Endothelial cell of umbilical vein (primary cell): Measurements from ENCODE around the gene SLC47A1. TPM values are rescaled to one million over a fixed set of nuclear protein-coding genes. Genes with fewer than 3 reads are reported as not detected.
"Not testable (repeated sequence)": the region's sequence is repeated elsewhere in the genome, so short reads cannot be mapped to it uniquely, and the experiment has no call there.

ENCODE experiments used
- BruUV-seq: library from RNA; stranded (reverse); fragments of 400-500 nt; replicated peaks from 2 replicates; lab custom pipeline; 2021; lab: Mats Ljungman, UMichigan
- CTCF ChIA-PET: fragments of 300-600, 350-600 bp; sonication (Branson Sonifier 250); formaldehyde crosslinking; loops from one replicate; lab custom pipeline; 2021; ENCODE audit warnings: antibody characterized with exemption, inconsistent platforms; lab: Charles Lee
- POLR2A ChIA-PET: fragments of 300-600, 350-600 bp; sonication (Branson Sonifier 250); formaldehyde crosslinking; loops from one replicate; lab custom pipeline; 2021; ENCODE audit warnings: antibody characterized with exemption, inconsistent platforms; lab: Charles Lee
- DNase-seq: peaks from one replicate; pipeline ENCODE4 v3.0.0-alpha.2; 2011; ENCODE audit warnings: low read depth, low spot score
- FAIRE-seq: peaks from 2 replicates; lab custom pipeline; 2011; peaks lifted over from hg19 to GRCh38; lab: Jason Lieb, UNC
- H2AFZ ChIP-seq: 2 replicates; pipeline ENCODE4 v1.6.0; 2012; ENCODE audit warnings: low read depth, low read length, control low read depth, inconsistent platforms
- H3K27ac ChIP-seq: 2 replicates; pipeline ENCODE4 v1.5.1; 2011; ENCODE audit warnings: low read depth, mild to moderate bottlenecking, control low read depth, low read length, moderate library complexity; ENCODE audit not compliant: insufficient read depth
- H3K27me3 ChIP-seq, 2 experiments: 2 replicates each; pipeline versions ENCODE4 v1.6.0 to v1.6.1; 2011; ENCODE audit warnings: low read length in 2 of 2, mixed read lengths in 1 of 2; ENCODE audit not compliant: control insufficient read depth in 2 of 2, insufficient read depth in 2 of 2
- H3K36me3 ChIP-seq, 2 experiments: 2 replicates in 1 of 2; 3 replicates in 1 of 2; pipeline ENCODE4 v1.5.1; 2011; ENCODE audit warnings: low read length in 2 of 2, mild to moderate bottlenecking in 1 of 2, moderate library complexity in 1 of 2; ENCODE audit not compliant: control insufficient read depth in 2 of 2, insufficient read depth in 2 of 2; ENCODE audit errors: extremely low read depth in 1 of 2
- H3K4me1 ChIP-seq: 3 replicates; pipeline ENCODE4 v1.5.1; 2011; ENCODE audit warnings: mild to moderate bottlenecking, low read length; ENCODE audit not compliant: control insufficient read depth, insufficient read depth; ENCODE audit errors: extremely low read depth
- H3K4me2 ChIP-seq: 2 replicates; pipeline ENCODE4 v1.6.1; 2011; ENCODE audit warnings: low read length, control low read depth, mixed read lengths; ENCODE audit not compliant: insufficient read depth
- H3K4me3 ChIP-seq, 3 experiments: fragments of 200-600 bp in 1 of 3; sonication (generic), shearing (Covaris generic) in 1 of 3; replicated peaks in 1 of 3; 2 replicates each; pipeline ENCODE4 v1.5.1; 2011 to 2016; ENCODE audit warnings: control low read depth in 3 of 3, low read length in 3 of 3, mild to moderate bottlenecking in 2 of 3, inconsistent platforms in 1 of 3, low read depth in 1 of 3, moderate library complexity in 1 of 3; ENCODE audit not compliant: insufficient read depth in 1 of 3
- H3K79me2 ChIP-seq: 2 replicates; pipeline ENCODE4 v1.6.0; 2012; ENCODE audit warnings: low read length, inconsistent platforms; ENCODE audit not compliant: control insufficient read depth, insufficient read depth
- H3K9ac ChIP-seq: replicated peaks from 2 replicates; pipeline ENCODE3; 2011; ENCODE audit warnings: low read length, control low read depth; ENCODE audit not compliant: insufficient read depth; ENCODE audit errors: extremely low read depth
- H3K9me1 ChIP-seq: replicated peaks from 3 replicates; pipeline ENCODE4 v1.6.0; 2011; ENCODE audit warnings: mild to moderate bottlenecking, low read length; ENCODE audit not compliant: control insufficient read depth, insufficient read depth; ENCODE audit errors: extremely low read depth
- H3K9me3 ChIP-seq: replicated peaks from 2 replicates; pipeline ENCODE4 v1.5.1; 2012; ENCODE audit warnings: low read length, inconsistent platforms; ENCODE audit not compliant: control insufficient read depth, insufficient read depth
- H4K20me1 ChIP-seq: replicated peaks from 2 replicates; pipeline ENCODE3; 2011; ENCODE audit warnings: mild to moderate bottlenecking, low read length; ENCODE audit not compliant: control insufficient read depth, insufficient read depth; ENCODE audit errors: extremely low read depth
- EZH2 ChIP-seq: IDR thresholded peaks from 2 replicates; pipeline ENCODE4 v1.6.1; 2012; ENCODE audit warnings: borderline replicate concordance, low read depth, mild to moderate bottlenecking, moderate library complexity, low read length, inconsistent platforms; ENCODE audit not compliant: severe bottlenecking
- dilution Hi-C: fragments of 300-500 bp; cut with MboI; formaldehyde crosslinking; loops from one replicate; pipeline ENCODE4 v1.15.0; 2019; ENCODE audit warnings: low sequenced_read_pairs; ENCODE audit not compliant: extremely low pct_ligation_motif_present
- intact Hi-C: fragments of 100-400 bp; cut with micrococcal nuclease; formaldehyde crosslinking; loops from one replicate; pipeline ENCODE4 v1.10.0; 2022
- polyA plus RNA-seq, 4 experiments: library from polyadenylated mRNA; depleted of rRNA in 3 of 4; stranded (reverse) in 3 of 4; unstranded in 1 of 4; fragments of >200 nt; gene quantifications; 2 replicates each; pipeline versions ENCODE4 v1.2.1 to v1.2.3, GENCODE V29; 2011 to 2012; ENCODE audit warnings: missing spikeins in 1 of 4
- total RNA-seq: library from RNA; stranded (reverse); gene quantifications from 2 replicates; pipeline ENCODE4 v1.2.3, GENCODE V29; 2021

Gene SLC47A1
- total and polyA plus RNA-seq, 2 donors (not counting 3 experiments of a cell fraction or from before 2014, with no cell fraction given): 3.3 to 6.9 TPM

DNA sequence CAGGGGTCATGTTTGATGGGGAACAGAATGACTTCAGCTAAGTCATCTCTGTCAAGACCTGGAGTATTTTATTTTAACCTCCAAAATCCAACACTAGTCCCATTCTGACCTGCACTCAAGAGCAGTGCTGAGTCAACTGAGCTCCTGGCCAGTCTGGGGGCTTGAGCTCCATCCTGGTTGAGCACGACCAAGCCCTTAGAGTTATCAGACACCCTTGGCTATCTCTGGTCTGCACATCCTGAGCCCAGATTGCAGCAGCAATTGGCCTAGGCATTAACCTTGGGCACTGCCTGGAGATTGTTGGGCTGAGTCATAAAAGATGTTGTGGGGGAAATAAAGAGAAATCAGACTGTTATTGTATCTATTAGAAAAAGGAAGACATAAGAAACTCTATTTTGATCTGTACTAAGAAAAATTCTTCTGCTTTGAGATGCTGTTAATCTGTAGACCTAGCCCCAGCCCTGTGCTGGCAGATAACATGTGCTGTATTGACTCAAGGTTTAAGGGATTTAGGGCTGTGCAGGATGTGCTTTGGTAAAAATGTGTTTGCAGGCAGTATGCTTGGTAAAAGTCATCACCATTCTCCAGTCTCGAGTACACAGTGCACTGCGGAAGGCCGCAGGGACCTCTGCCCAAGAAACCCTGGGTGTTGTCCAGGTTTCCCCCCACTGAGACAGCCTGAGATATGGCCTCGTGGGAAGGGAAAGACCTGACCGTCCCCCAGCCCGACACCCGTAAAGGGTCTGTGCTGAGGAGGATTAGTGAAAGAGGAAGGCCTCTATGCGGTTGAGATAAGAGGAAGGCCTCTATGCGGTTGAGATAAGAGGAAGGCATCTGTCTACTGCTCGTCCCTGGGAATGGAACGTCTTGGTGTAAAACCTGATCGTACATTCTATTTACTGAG, 14.0 kb upstream of the SLC47A1 start:
- H3K79me2 ChIP-seq, H3K9ac ChIP-seq, CTCF ChIA-PET, H4K20me1 ChIP-seq, DNase-seq, H2AFZ ChIP-seq, dilution Hi-C loops, intact Hi-C loops, FAIRE-seq, H3K4me3 ChIP-seq, H3K9me3 ChIP-seq, H3K9me1 ChIP-seq, H3K4me2 ChIP-seq, H3K36me3 ChIP-seq, BruUV-seq, H3K27me3 ChIP-seq, POLR2A ChIA-PET, H3K27ac ChIP-seq, H3K4me1 ChIP-seq: not testable (repeated sequence)

DNA sequence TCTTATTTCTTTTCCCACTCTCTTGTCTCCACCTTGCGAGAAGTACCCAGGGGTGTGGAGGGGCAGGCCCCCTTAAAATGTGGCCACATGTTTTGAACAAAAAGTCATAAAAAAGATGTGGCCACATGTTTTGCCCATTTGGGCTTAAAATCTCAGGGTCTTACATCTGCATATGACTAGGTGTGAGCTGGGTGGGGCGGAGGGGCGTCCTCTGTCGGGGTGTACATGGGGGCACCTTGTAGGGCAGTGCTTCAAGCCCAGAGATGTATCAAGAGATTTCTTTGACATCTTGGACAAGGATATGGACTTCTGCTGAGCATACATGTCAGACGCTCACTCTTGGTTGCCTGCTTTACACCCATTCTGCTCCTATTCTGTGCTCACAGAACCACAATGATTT, 13.0 kb upstream of the SLC47A1 start:
- no peak for TF ChIP-seq EZH2
- CTCF ChIA-PET: no interaction called here
- Histone ChIP-seq H3K36me3 (no peaks in the 10 kb centered on the region), H3K4me1 (no peaks in the 10 kb centered on the region), H4K20me1 (no peaks in the 10 kb centered on the region), H3K27me3 (peaks cover 0 to 1% of the 10 kb centered on the region in 2 experiments), H3K9ac (no peak overlapping the region), H3K79me2 (no peaks in the 10 kb centered on the region), H3K4me3 (no peak overlapping the region), H3K27ac (no peak overlapping the region), H2AFZ (no peak overlapping the region), H3K9me3 (no peaks in the 10 kb centered on the region), H3K4me2 (no peak overlapping the region), H3K9me1 (no peaks in the 10 kb centered on the region)
- DNase-seq: no peak
- FAIRE-seq: no peak
- POLR2A ChIA-PET: no interaction called here
- intact Hi-C loops (no loop called here), dilution Hi-C loops (no loop called here)
- BruUV-seq: no TSS peak
